ENCODE measurements around the gene ADAM19.
"Not testable (repeated sequence)": the region's sequence is repeated elsewhere in the genome, so short reads cannot be mapped to it uniquely, and the experiment has no call there.

Gene ADAM19

GRCh38 chr5:157509587-157509986 is 66.0 kb downstream of the ADAM19 start:
- no peak for DNase-seq

- no peak for DNase-seq
Observed at GRCh38 chr5:157509093-157509492, 66.5 kb downstream of the ADAM19 start.

- DNase-seq = no peak
Observed at GRCh38 chr5:157506981-157507780, 68.4 kb downstream of the ADAM19 start.

GRCh38 chr5:157506066-157506590 is 69.4 kb downstream of the ADAM19 start:
- no peak for DNase-seq

GRCh38 chr5:157505496-157505895 is 70.1 kb downstream of the ADAM19 start:
- DNase-seq = no peak

- DNase-seq = no peak
Observed at GRCh38 chr5:157504053-157504452, 71.5 kb downstream of the ADAM19 start.

- DNase-seq = peak; percentile 54
Observed at GRCh38 chr5:157502143-157502647, 73.4 kb downstream of the ADAM19 start.

- no peak for DNase-seq
Observed at GRCh38 chr5:157497875-157498611, 77.5 kb downstream of the ADAM19 start.

- DNase-seq = no peak
Observed at GRCh38 chr5:157496864-157497263, 78.7 kb downstream of the ADAM19 start.

- DNase-seq = no peak
Observed at GRCh38 chr5:157494178-157494832, 81.3 kb downstream of the ADAM19 start.

- DNase-seq = no peak
Observed at GRCh38 chr5:157492886-157493285, 82.7 kb downstream of the ADAM19 start.

- DNase-seq = no peak
Observed at GRCh38 chr5:157491471-157491995, 84.0 kb downstream of the ADAM19 start.

GRCh38 chr5:157487358-157487757 is 88.2 kb downstream of the ADAM19 start:
- no peak for DNase-seq

- no peak for DNase-seq
Observed at GRCh38 chr5:157486861-157487260, 88.7 kb downstream of the ADAM19 start.

- no peak for DNase-seq
Observed at GRCh38 chr5:157486221-157486681, 89.3 kb downstream of the ADAM19 start.

- no peak for DNase-seq
Observed at GRCh38 chr5:157485811-157486210, 89.8 kb downstream of the ADAM19 start.

- no peak for DNase-seq
Observed at GRCh38 chr5:157485340-157485739, 90.2 kb downstream of the ADAM19 start.

- no peak for DNase-seq
Observed at GRCh38 chr5:157484768-157485167, 90.8 kb downstream of the ADAM19 start.

GRCh38 chr5:157482702-157483101 is 92.9 kb downstream of the ADAM19 start:
- not testable (repeated sequence) for DNase-seq

- DNase-seq = no peak
Observed at GRCh38 chr5:157481666-157482065, 93.9 kb downstream of the ADAM19 start.

GRCh38 chr5:157481265-157481664 is 94.3 kb downstream of the ADAM19 start:
- DNase-seq = no peak

- no peak for DNase-seq
Observed at GRCh38 chr5:157479612-157480510, 95.7 kb downstream of the ADAM19 start.
